ENCODE results near the gene BAD. TPM values are rescaled to one million over a fixed set of nuclear protein-coding genes. Genes with fewer than 3 reads are reported as not detected.

Gene BAD
- total RNA-seq, 1 experiment from 2014 or later, result 67.4 TPM

GRCh38 chr11:64222651-64223000, 61.8 kb downstream of the BAD start:
- BruUV-seq (replicated peaks), result no TSS peak
- ChIA-PET POLR2A (interaction anchor here (11.9 kb wide), 1 partner anchor 21 kb away, joined by 122 read pairs; the partner anchor contains the start of genes FKBP2 and PPP1R14B), CTCF (interaction anchor here (0.5 to 4.7 kb wide), 4 partner anchors 18 to 1449 kb away, joined by 3 to 22 read pairs (median 6); no protein-coding TSS in a partner anchor)
- TF ChIP-seq CTCF (IDR thresholded peaks at IDR 0.05; ENCODE audit: unreplicated experiment), result no peak
- H3K9me3 Mint-ChIP-seq (ENCODE audit: unreplicated experiment), result no peaks in the 10 kb centered on the region
- no peaks in the 10 kb centered on the region for H3K27me3 Mint-ChIP-seq (ENCODE audit: insufficient read depth, unreplicated experiment)
- H3K36me3 Mint-ChIP-seq (ENCODE audit: insufficient read depth, unreplicated experiment), result peaks cover 15% of the 10 kb centered on the region
- DNase-seq (ENCODE audit: unreplicated experiment), result no peak
- H3K27ac Mint-ChIP-seq (ENCODE audit: low read depth, unreplicated experiment), result no peak overlapping the region
- no peak overlapping the region for H3K4me3 Mint-ChIP-seq (ENCODE audit: unreplicated experiment)
- H3K4me1 Mint-ChIP-seq (ENCODE audit: insufficient read depth, unreplicated experiment), result peaks cover 8% of the 10 kb centered on the region
- intact Hi-C loops (cut with micrococcal nuclease), result no loop called here

GRCh38 chr11:64220798-64221197, 63.7 kb downstream of the BAD start:
- Mint-ChIP-seq H3K4me3 (ENCODE audit: unreplicated experiment) (no peak overlapping the region), H3K4me1 (ENCODE audit: insufficient read depth, unreplicated experiment) (peaks cover 8% of the 10 kb centered on the region), H3K27me3 (ENCODE audit: insufficient read depth, unreplicated experiment) (no peaks in the 10 kb centered on the region), H3K9me3 (ENCODE audit: unreplicated experiment) (no peaks in the 10 kb centered on the region), H3K36me3 (ENCODE audit: insufficient read depth, unreplicated experiment) (peaks cover 14% of the 10 kb centered on the region), H3K27ac (ENCODE audit: low read depth, unreplicated experiment) (no peak overlapping the region)
- BruUV-seq (replicated peaks), result no TSS peak
- intact Hi-C loops (cut with micrococcal nuclease), result no loop called here
- ChIA-PET POLR2A (no interaction called here), CTCF (interaction anchor here (0.8 kb wide), 1 partner anchor 16 kb away, joined by 5 read pairs; no protein-coding TSS in a partner anchor)
- TF ChIP-seq CTCF (IDR thresholded peaks at IDR 0.05; ENCODE audit: unreplicated experiment), result no peak
- no peak for DNase-seq (ENCODE audit: unreplicated experiment)

GRCh38 chr11:64220271-64220670, 64.2 kb downstream of the BAD start:
- POLR2A ChIA-PET, result no interaction called here
- H3K4me3 Mint-ChIP-seq (ENCODE audit: unreplicated experiment), result no peak overlapping the region
- no peaks in the 10 kb centered on the region for H3K27me3 Mint-ChIP-seq (ENCODE audit: insufficient read depth, unreplicated experiment)
- DNase-seq (ENCODE audit: unreplicated experiment), result no peak
- peaks cover 9% of the 10 kb centered on the region for H3K36me3 Mint-ChIP-seq (ENCODE audit: insufficient read depth, unreplicated experiment)
- no peak for TF ChIP-seq CTCF (IDR thresholded peaks at IDR 0.05; ENCODE audit: unreplicated experiment)
- H3K9me3 Mint-ChIP-seq (ENCODE audit: unreplicated experiment), result no peaks in the 10 kb centered on the region
- CTCF ChIA-PET, result interaction anchor here (0.7 to 2.0 kb wide), 2 partner anchors 32 to 81 kb away, joined by 4 to 7 read pairs; no protein-coding TSS in a partner anchor
- BruUV-seq (replicated peaks), result no TSS peak
- H3K27ac Mint-ChIP-seq (ENCODE audit: low read depth, unreplicated experiment), result no peak overlapping the region
- intact Hi-C loops (cut with micrococcal nuclease), result no loop called here
- H3K4me1 Mint-ChIP-seq (ENCODE audit: insufficient read depth, unreplicated experiment), result peaks cover 8% of the 10 kb centered on the region

Other genes with a start within 250 kb of the BAD start
- gene FLRT1, start 248.7 kb downstream of the BAD start, total RNA-seq (2022), result 2.7 and 7.0 TPM in 2 replicates
- 15.1 and 15.7 TPM in 2 replicates for gene MACROD1, start 118.6 kb downstream of the BAD start, total RNA-seq (2022)
- 161 and 171 TPM in 2 replicates for gene STIP1, start 98.5 kb downstream of the BAD start, total RNA-seq (2022)
- 0.44 and 1.0 TPM in 2 replicates for gene FERMT3, start 77.9 kb downstream of the BAD start, total RNA-seq (2022)
- 27.0 and 31.3 TPM in 2 replicates for gene TRPT1, start 58.5 kb downstream of the BAD start, total RNA-seq (2022)
- 51.0 and 73.6 TPM in 2 replicates for gene NUDT22, start 58.4 kb downstream of the BAD start, total RNA-seq (2022)
- 19.5 and 27.0 TPM in 2 replicates for gene DNAJC4, start 54.1 kb downstream of the BAD start, total RNA-seq (2022)
- 46.0 and 60.3 TPM in 2 replicates for gene VEGFB, start 50.1 kb downstream of the BAD start, total RNA-seq (2022)
- 84.7 and 86.0 TPM in 2 replicates for gene FKBP2, start 43.6 kb downstream of the BAD start, total RNA-seq (2022)
- gene PPP1R14B, start 37.7 kb downstream of the BAD start, total RNA-seq (2022), result 583 and 684 TPM in 2 replicates
- gene PLCB3, start 33.1 kb downstream of the BAD start, total RNA-seq (2022), result 34.6 and 39.0 TPM in 2 replicates
- gene GPR137, start 1.2 kb upstream of the BAD start, total RNA-seq (2022), result 36.0 and 49.5 TPM in 2 replicates
- gene KCNK4, start 6.6 kb upstream of the BAD start, total RNA-seq (2022), result not detected in 2 replicates
- 0.68 TPM in 1 of 2 replicates, not detected in the other for gene CATSPERZ, start 15.7 kb upstream of the BAD start, total RNA-seq (2022)
- 52.0 and 63.4 TPM in 2 replicates for gene ESRRA, start 20.9 kb upstream of the BAD start, total RNA-seq (2022)
- 284 and 354 TPM in 2 replicates for gene TRMT112, start 32.9 kb upstream of the BAD start, total RNA-seq (2022)
- gene PRDX5, start 33.5 kb upstream of the BAD start, total RNA-seq (2022), result 274 and 302 TPM in 2 replicates
- 4.2 and 6.0 TPM in 2 replicates for gene CCDC88B, start 55.5 kb upstream of the BAD start, total RNA-seq (2022)
- 42.5 and 46.5 TPM in 2 replicates for gene RPS6KA4, start 74.5 kb upstream of the BAD start, total RNA-seq (2022)